Activated naive CD8-positive, alpha-beta T cell treated with anti-CD3 and anti-CD28 coated beads for 36 hours (primary cell): Measurements from ENCODE around the gene CCDC71L. TPM values are rescaled to one million over a fixed set of nuclear protein-coding genes. Genes with fewer than 3 reads are reported as not detected.
A peak's percentile ranks its signal among the peaks of the same experiment; 100 is the strongest.

Experiments used
- DNase-seq: peaks from one replicate; pipeline ENCODE4 v3.0.0; 2021
- H3K27ac Mint-ChIP-seq: one replicate; pipeline ENCODE4 v1.8.0; 2022; ENCODE audit warnings: mild to moderate bottlenecking, moderate library complexity, mixed read lengths
- H3K27me3 Mint-ChIP-seq: one replicate; pipeline ENCODE4 v1.8.0; 2022; ENCODE audit warnings: mild to moderate bottlenecking, mixed read lengths
- H3K36me3 Mint-ChIP-seq: one replicate; pipeline ENCODE4 v1.8.0; 2021; ENCODE audit warnings: mild to moderate bottlenecking, mixed read lengths
- H3K4me1 Mint-ChIP-seq: one replicate; pipeline ENCODE4 v1.8.0; 2021; ENCODE audit warnings: mixed read lengths
- H3K4me3 Mint-ChIP-seq: one replicate; pipeline ENCODE4 v1.8.0; 2022; ENCODE audit warnings: mild to moderate bottlenecking, moderate library complexity, mixed read lengths
- H3K9me3 Mint-ChIP-seq: one replicate; pipeline ENCODE4 v1.8.0; 2022; ENCODE audit warnings: mixed read lengths
- total RNA-seq, 2 experiments: library from RNA; stranded (reverse); gene quantifications; one replicate each; pipeline ENCODE4 v1.2.3, GENCODE V29; 2021

Gene CCDC71L
- total RNA-seq, 2 experiments from 2014 or later: 16.4 to 17.8 TPM

DNA sequence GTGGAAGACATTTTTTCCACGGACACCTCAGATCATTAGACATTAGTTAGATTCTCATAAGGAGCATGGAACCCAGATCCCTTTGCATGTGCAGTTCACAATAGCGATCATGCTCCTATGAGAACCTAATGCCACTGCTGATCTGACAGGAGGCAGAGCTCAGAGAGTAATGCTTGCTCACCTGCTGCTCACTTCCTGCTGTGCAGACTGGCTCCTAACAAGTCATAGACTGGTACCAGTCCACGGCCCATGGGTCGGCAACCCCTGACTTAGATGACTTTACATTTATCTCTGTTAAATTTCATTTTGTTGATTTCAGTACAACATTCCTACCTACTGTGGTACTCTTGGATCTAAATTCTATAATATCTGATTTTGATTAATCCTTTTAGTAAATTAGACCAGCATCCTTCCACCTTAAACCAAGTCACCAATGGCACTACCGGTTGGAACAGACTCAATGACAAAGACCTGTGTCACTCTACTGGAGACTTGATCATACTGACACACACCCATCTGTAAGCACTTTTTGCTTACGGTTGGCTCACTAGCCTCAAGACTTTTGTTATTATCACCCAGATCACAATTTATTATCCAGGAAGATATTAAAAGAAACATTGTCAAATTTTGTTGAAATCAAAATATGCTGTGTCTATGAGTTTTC lies 8.0 kb upstream of the CCDC71L start:
- Mint-ChIP-seq H3K27ac (no peak overlapping the region), H3K27me3 (no peaks in the 10 kb centered on the region), H3K36me3 (no peaks in the 10 kb centered on the region), H3K4me1 (peaks cover 9% of the 10 kb centered on the region), H3K4me3 (no peak overlapping the region), H3K9me3 (no peaks in the 10 kb centered on the region)
- DNase-seq: no peak

DNA sequence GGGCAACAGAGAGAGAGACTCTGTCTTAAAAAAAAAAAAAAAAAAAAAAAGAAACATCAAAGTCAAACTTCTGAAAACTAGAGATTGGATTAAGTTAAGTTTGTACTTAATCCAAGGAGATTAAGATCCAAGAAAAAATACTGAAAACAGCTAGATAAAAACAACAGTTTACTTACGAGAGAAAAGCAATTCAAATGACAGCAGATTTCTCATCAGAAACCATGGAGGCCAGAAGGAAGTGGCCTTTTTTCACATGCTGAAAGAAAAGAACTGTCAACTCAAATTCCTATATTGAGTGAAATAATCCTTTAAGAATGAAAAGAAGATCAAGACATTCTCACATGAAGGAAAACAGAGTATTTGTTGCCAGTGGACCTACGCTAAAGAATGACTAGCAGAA lies 5.4 kb upstream of the CCDC71L start:
- Mint-ChIP-seq H3K4me1 (peaks cover 13% of the 10 kb centered on the region), H3K4me3 (no peak overlapping the region), H3K27me3 (no peaks in the 10 kb centered on the region), H3K9me3 (no peaks in the 10 kb centered on the region), H3K27ac (no peak overlapping the region), H3K36me3 (no peaks in the 10 kb centered on the region)
- DNase-seq: no peak

DNA sequence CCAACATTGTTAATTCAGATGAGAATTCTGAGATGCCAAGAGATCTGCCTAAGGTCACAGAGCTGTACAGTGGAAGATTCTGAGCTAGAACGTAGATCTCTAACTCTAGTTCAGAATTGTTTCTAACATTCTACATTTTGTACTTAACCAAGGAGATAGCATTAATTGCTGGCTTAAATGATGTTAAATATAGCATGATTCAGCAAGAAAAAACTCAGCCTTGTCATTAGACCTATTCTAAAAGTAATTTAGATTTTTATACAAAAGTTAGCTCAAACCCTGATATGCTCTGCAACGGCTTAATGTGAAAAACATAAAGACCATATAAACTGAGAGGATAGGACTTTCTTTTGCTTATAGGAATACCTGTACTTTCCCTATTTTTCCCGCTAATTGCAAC lies 3.4 kb upstream of the CCDC71L start:
- Mint-ChIP-seq H3K36me3 (peaks cover 3% of the 10 kb centered on the region), H3K9me3 (peaks cover 3% of the 10 kb centered on the region), H3K4me1 (peaks cover 10% of the 10 kb centered on the region), H3K27ac (no peak overlapping the region), H3K4me3 (no peak overlapping the region), H3K27me3 (peaks cover 5% of the 10 kb centered on the region)
- DNase-seq: no peak

DNA sequence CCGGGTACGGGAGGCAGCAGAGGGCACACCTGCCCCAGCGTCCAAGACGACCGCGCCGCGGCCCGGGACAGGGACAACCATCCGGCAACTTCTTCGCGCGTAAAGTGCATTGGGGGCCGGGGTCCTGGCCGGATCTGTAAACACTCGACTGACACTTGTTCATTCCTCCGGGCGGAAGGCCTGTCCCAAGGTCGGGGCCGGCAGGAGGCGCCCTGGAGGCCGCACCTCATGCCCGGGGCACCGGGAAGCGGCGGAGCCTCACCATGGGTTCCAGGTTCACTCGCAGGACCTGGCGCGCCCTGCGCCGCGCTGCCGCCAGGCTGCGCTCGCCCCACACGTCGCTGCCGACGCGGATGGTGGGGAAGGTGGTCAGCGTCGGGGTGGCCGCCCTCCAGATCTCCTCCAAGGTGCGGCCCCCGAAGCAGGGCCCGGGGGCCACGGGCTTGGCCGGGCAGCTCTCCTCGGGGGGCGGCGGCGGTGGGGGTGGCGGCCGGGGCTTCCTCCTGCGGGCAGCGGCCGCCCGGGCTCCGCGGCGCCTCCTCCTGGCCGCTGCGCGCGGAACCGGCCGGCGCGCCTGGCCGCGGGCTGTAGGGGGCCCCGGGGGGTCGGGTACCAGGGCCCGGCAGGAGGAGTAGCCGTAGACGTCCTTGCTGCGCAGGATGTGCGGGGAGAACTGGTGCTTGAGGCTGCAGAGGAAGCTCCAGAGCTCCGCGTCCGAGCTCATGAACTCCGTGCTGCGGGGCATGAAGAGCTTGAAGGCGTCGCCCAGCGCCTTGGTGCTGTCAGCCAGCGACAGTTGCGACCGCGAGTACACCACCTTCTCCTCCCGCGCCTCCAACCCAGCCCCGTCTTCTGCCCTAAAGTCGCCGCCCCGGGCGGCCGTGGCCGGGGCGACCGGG lies 746 bp downstream of the CCDC71L start:
- DNase-seq: peak; percentile 88
- peaks cover 26% of the 10 kb centered on the region for H3K4me1 Mint-ChIP-seq
- H3K27me3 Mint-ChIP-seq: peaks cover 5% of the 10 kb centered on the region
- peak overlapping the region; percentile 92 for H3K4me3 Mint-ChIP-seq
- peaks cover 3% of the 10 kb centered on the region for H3K9me3 Mint-ChIP-seq
- H3K27ac Mint-ChIP-seq: peak overlapping the region; percentile 88
- peaks cover 3% of the 10 kb centered on the region for H3K36me3 Mint-ChIP-seq

DNA sequence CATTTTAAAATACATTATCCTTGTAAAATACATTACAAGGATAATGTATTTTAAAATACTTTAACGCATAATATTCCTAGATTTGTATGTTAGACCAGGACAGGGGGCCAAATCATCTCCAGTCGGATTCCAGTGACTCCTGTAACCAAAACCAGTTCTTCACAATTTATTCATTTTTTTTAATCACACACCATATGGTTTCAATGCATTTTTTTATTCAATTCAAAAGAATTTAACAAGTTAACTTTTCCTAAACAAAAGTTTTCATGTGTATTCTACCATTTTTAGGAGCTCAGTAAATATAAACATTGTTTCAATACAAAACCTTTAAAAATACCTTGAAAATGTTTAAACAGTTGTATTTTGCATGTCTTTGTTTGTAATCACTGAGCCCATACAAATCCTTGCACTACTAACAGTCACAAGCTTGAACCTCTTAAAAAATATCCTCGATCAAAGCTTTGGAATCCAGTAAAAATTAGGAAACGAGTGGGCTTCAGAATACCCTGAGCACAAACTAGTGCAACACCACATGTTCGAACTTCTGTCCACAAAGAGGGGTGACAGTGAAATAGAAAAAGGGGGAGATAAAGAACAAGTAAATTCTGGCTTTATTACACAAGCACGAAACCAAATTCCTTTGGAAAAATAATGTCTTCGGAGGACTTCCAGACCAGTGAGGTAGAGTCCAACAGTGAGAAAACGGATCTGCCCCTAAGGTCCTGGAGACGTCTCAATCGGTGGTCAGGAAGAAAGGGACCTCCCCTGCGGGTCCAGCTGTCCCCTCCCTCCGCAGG lies 1.6 kb downstream of the CCDC71L start:
- Mint-ChIP-seq H3K9me3 (peaks cover 3% of the 10 kb centered on the region), H3K4me3 (peak overlapping the region; percentile 92)

DNA sequence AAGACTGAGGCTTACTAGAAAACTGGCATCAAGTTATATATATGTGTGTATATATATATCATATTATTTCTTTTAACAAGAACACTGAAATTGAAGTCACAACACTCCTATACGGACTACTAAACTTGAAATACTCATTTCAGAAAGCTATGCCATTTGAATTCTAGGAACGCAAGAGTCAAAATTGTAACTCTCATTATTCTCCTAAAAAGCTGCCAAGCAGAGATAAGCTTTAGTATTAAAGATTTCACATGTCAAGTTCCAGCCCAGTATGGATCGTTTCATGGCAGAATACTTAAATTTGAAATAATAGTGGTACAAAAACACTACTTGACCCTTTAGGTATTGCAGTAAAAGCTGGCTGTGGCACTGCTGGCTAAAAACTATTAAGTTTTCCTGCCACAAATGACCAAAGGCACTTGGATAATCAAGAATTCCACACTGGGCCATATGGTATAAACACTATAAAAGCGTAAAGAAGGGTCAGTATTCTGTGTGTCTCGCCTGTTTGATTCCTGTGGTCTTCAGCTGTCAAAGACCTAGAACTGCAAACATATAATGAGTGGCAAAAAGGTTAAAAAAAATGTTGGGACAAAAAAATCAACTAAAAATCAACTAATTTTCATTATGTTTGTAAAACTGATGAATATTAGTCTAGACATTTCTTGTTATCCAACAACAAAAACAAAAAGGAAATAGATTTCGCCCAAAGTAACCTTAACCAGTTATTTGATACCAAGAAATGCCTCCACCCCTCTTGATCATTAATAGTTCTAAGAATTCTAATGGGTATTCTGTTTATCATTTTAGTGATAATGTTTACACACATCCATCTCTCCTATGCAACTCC lies 2.4 kb downstream of the CCDC71L start:
- no peak for DNase-seq
- peaks cover 27% of the 10 kb centered on the region for H3K4me1 Mint-ChIP-seq
- H3K4me3 Mint-ChIP-seq: peak overlapping the region; percentile 92
- H3K27me3 Mint-ChIP-seq: peaks cover 5% of the 10 kb centered on the region
- H3K27ac Mint-ChIP-seq: no peak overlapping the region
- peaks cover 3% of the 10 kb centered on the region for H3K9me3 Mint-ChIP-seq
- H3K36me3 Mint-ChIP-seq: peaks cover 3% of the 10 kb centered on the region

More for the DNA sequence above, 1.6 kb downstream of the CCDC71L start:
- no peak for DNase-seq
- peaks cover 3% of the 10 kb centered on the region for H3K36me3 Mint-ChIP-seq
- H3K27ac Mint-ChIP-seq: peak overlapping the region; percentile 88
- peaks cover 27% of the 10 kb centered on the region for H3K4me1 Mint-ChIP-seq
- peaks cover 5% of the 10 kb centered on the region for H3K27me3 Mint-ChIP-seq

DNA sequence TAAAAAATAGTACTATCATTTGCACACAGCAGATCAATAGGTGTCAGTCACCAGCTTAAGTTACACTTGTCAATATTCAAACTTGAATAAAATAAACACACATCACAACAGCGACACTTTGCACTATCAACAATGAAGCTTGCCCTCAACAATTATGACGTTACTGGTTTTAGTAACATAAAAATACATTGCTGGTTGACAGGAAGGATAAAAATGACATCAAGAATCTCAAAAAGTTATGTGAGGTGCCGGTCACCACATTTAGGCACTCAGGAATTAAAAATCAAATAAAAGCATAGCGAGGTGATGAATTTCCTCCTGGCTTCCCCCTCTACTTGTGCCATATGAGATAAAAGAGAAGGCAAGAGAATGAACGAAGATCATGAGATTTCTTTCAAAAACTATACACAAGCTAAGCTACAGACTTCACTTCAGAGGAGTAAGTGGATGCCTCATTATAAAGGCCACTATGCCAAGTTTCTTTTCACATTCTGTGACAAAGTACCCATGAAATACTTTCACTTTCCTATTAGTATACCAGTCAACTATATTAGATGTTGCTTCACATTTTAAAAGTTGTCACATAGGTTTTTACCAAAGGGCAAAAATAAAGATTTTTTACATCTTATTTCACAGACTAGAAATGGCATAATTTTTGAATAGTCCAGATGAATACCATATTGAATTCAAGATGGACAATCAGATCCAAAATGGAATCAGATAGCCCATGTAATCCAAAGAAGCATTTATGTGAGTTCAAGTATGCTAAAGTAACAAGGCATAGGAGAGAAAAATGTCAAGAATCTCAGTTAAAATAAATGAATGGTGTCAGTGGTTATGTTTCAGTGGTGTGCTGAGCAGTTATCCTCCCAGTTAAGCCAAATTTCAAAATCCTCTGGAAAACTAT lies 3.6 kb downstream of the CCDC71L start:
- no peak for DNase-seq
- Mint-ChIP-seq H3K36me3 (peaks cover 3% of the 10 kb centered on the region), H3K9me3 (peaks cover 3% of the 10 kb centered on the region), H3K4me1 (peaks cover 25% of the 10 kb centered on the region), H3K4me3 (peak overlapping the region; percentile 63), H3K27ac (peak overlapping the region; percentile 73), H3K27me3 (peaks cover 5% of the 10 kb centered on the region)

DNA sequence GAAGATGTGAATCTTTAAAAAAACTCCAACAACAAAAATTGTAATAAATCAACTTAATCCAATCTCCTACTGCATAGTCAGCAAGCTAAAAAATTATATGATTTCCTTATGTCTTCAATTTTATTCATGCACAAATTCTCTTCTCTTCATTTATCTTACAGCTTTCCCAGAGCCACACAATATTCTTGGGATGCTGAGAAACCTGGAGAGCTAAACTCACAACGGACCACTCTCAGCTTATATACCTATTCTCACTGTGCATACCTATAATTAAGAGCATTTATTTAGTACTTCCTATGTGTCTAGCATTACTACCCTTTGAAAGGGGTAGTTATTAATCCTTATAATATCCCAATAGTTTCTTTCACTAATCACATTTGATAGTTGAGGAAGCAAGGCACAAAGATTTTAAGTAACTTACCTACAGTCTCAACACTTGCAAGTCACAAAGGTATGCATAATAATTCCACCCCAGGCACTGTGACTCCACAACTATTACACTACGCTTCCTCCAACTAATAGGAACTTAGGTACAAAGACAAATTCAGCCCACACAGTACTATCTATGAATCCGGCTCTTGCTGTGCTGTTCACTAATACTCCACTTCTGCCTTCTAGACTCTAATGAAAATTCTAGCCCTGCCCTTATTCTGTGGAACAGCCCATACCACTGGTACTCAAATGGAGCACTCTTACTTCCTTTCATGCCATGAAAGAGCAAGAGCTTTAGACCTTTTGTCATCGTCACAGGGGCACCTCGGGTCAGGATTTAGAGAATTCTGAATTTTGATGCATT lies 5.1 kb downstream of the CCDC71L start:
- H3K4me1 Mint-ChIP-seq: peaks cover 18% of the 10 kb centered on the region
- H3K27ac Mint-ChIP-seq: no peak overlapping the region
- DNase-seq: no peak
- H3K27me3 Mint-ChIP-seq: peaks cover under 1% of the 10 kb centered on the region
- no peaks in the 10 kb centered on the region for H3K36me3 Mint-ChIP-seq
- no peak overlapping the region for H3K4me3 Mint-ChIP-seq
- no peaks in the 10 kb centered on the region for H3K9me3 Mint-ChIP-seq

DNA sequence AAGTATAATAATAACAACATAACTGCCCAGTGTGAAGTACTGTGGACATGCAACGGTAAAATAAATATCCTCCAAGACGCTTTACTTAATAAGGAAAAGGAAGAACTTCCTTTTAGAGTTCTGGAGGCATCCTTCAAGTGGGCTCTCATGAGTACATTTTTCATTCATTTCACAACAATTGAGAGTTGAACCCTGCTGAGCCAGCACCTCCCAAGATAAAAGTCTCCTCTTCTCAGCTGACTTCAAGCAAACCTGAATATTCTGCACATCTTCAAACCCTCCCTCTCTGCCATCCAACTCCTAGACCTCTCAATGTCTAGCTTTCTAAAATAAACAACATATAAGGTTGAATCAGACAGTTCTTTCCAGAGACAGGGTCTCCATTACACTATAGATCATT lies 7.5 kb downstream of the CCDC71L start:
- Mint-ChIP-seq H3K27me3 (no peaks in the 10 kb centered on the region), H3K36me3 (no peaks in the 10 kb centered on the region), H3K27ac (no peak overlapping the region), H3K4me3 (no peak overlapping the region), H3K9me3 (no peaks in the 10 kb centered on the region), H3K4me1 (peaks cover 9% of the 10 kb centered on the region)
- no peak for DNase-seq

DNA sequence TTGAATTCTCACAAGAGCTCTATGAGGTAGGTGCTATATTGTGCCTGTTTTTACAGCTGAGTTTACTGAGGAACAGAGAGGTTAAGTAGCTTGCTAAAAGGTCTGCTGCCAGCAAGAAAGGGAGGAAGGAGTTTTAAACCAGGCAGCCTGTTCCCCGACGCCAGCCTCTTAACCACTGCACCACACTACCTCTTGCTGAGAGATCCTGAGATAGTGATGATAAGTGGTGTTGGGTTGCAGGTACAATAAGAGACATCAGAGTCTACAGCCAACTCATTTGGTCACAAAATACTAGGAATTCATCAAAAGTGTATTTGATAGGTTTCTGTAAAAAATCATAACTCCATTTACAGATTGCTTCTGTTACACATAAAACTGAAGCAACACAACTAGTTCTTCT lies 8.0 kb downstream of the CCDC71L start:
- Mint-ChIP-seq H3K36me3 (no peaks in the 10 kb centered on the region), H3K4me3 (no peak overlapping the region), H3K9me3 (no peaks in the 10 kb centered on the region), H3K27me3 (no peaks in the 10 kb centered on the region), H3K4me1 (peaks cover 9% of the 10 kb centered on the region), H3K27ac (no peak overlapping the region)
- no peak for DNase-seq

DNA sequence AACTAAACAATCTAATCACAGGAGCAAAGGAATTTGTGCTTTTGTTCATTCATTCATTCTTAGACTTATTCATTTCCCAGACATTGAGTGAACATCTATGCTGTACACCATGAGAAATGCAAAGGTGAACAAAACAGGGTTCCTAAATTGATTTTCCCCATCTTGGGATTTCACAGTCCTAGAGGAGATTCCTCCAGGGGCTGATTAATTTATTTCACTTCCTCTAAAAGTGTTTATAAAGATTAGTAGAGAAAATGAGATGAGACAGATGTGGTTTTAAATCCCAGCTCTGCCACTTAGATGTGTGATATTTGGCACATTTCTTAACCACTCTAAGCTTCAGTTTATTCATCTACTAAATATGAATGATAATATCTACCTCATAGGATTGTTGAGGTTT lies 8.9 kb downstream of the CCDC71L start:
- H3K4me3 Mint-ChIP-seq: no peak overlapping the region
- H3K4me1 Mint-ChIP-seq: peaks cover 3% of the 10 kb centered on the region
- H3K27ac Mint-ChIP-seq: no peak overlapping the region
- DNase-seq: no peak
- no peaks in the 10 kb centered on the region for H3K27me3 Mint-ChIP-seq
- no peaks in the 10 kb centered on the region for H3K36me3 Mint-ChIP-seq
- no peaks in the 10 kb centered on the region for H3K9me3 Mint-ChIP-seq

DNA sequence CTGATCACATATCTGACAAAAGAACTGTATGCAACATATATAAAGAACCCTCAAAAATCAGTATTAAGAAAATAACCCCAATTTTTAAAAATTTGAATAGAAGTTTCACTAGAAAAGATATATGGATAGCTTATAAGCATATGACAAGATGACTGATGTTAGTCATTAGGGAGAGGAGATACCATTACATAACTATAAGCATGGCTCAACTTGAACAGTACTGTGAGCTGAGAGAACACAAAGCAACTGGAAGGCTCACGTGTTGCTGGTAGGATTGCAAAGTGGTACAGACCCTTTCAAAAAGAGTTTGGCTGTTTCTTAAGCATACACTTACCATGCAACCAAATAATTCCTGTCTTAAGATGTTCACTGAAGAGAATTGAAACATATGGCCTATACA lies 14.7 kb downstream of the CCDC71L start:
- Mint-ChIP-seq H3K27me3 (peaks cover 3% of the 10 kb centered on the region), H3K4me1 (no peaks in the 10 kb centered on the region), H3K27ac (no peak overlapping the region), H3K36me3 (no peaks in the 10 kb centered on the region), H3K4me3 (no peak overlapping the region), H3K9me3 (no peaks in the 10 kb centered on the region)
- no peak for DNase-seq

DNA sequence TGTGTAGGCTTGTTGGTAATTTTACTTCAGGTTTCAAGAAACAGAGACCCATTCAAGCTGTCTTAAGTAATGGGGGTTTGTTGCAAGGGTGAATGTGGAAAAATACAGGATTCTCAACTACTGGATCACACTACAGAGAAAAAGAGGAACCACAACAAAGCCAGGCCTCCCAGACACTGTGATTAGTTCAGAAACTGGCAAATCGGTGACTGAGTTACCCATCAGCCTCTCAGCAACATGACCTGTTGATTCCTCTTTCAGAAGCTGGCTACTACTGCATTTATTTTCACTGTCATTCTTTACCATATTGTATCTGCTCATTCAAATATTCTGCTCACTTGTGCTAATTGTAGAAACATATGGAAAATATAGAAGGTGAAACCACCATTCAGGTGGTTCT lies 16.0 kb downstream of the CCDC71L start:
- Mint-ChIP-seq H3K4me3 (no peak overlapping the region), H3K27me3 (peaks cover 3% of the 10 kb centered on the region), H3K27ac (no peak overlapping the region), H3K9me3 (no peaks in the 10 kb centered on the region), H3K36me3 (no peaks in the 10 kb centered on the region), H3K4me1 (no peaks in the 10 kb centered on the region)
- DNase-seq: no peak
